Measurements from ENCODE around the gene VIPR1.

DNA sequence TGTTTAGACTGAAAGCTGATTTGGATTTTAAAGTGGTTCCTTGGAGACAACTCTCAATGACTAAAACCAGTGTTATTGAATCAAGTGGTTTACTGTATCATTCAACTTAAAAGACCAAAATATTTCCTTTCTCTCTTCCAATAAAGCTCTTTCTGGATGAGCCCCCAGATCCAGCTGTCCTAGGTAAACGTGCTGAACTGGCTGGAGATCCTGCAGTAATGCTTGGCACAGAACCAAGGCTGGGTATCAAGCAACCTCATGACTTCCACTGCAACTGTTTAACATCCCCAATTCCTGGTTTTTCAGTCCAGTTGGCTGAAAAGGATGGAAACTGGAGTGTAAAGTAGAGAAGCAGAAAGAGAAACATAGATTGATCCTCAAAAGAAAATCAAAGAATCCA, 50.4 kb downstream of the VIPR1 start:
- TF ChIP-seq, protein P1, sequence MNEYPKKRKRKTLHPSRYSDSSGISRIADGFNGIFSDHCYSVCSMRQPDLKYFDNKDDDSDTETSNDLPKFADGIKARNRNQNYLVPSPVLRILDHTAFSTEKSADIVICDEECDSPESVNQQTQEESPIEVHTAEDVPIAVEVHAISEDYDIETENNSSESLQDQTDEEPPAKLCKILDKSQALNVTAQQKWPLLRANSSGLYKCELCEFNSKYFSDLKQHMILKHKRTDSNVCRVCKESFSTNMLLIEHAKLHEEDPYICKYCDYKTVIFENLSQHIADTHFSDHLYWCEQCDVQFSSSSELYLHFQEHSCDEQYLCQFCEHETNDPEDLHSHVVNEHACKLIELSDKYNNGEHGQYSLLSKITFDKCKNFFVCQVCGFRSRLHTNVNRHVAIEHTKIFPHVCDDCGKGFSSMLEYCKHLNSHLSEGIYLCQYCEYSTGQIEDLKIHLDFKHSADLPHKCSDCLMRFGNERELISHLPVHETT (tag by site-specific recombination; IDR thresholded peaks at IDR 0.05): no peak
- TF ChIP-seq ZBTB20 (tag by site-specific recombination; IDR thresholded peaks at IDR 0.05) (no peak), ZNF473 (tag by site-specific recombination; IDR thresholded peaks at IDR 0.05) (no peak), ZNF121 (tag by site-specific recombination; IDR thresholded peaks at IDR 0.05) (no peak), ZBTB21 (tag by site-specific recombination; IDR thresholded peaks at IDR 0.05) (no peak)
- TF ChIP-seq, protein P2, sequence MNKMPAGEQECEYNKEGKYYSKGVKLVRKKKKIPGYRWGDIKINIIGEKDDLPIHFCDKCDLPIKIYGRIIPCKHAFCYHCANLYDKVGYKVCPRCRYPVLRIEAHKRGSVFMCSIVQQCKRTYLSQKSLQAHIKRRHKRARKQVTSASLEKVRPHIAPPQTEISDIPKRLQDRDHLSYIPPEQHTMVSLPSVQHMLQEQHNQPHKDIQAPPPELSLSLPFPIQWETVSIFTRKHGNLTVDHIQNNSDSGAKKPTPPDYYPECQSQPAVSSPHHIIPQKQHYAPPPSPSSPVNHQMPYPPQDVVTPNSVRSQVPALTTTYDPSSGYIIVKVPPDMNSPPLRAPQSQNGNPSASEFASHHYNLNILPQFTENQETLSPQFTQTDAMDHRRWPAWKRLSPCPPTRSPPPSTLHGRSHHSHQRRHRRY (tag by site-specific recombination; IDR thresholded peaks at IDR 0.05): no peak
- TF ChIP-seq, protein P3, sequence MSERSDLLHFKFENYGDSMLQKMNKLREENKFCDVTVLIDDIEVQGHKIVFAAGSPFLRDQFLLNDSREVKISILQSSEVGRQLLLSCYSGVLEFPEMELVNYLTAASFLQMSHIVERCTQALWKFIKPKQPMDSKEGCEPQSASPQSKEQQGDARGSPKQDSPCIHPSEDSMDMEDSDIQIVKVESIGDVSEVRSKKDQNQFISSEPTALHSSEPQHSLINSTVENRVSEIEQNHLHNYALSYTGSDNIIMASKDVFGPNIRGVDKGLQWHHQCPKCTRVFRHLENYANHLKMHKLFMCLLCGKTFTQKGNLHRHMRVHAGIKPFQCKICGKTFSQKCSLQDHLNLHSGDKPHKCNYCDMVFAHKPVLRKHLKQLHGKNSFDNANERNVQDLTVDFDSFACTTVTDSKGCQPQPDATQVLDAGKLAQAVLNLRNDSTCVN (tag by site-specific recombination; optimal IDR thresholded peaks at IDR 0.05): no peak
